Caco-2 (cell line): ENCODE measurements around the gene SLC17A2. TPM values are rescaled to one million over a fixed set of nuclear protein-coding genes. Genes with fewer than 3 reads are reported as not detected.

Experiments used
- BruUV-seq: library from RNA; stranded (reverse); fragments of 400-500 nt; replicated peaks from 2 replicates; lab custom pipeline; 2021; lab: Mats Ljungman, UMichigan
- CTCF ChIA-PET: fragments of 300-600 bp; sonication (Branson Sonifier 250); formaldehyde crosslinking; loops from one replicate; lab custom pipeline; 2022; ENCODE audit warnings: antibody characterized with exemption; lab: Charles Lee
- POLR2A ChIA-PET: fragments of 300-600 bp; sonication (Branson Sonifier 250); formaldehyde crosslinking; loops from one replicate; lab custom pipeline; 2022; ENCODE audit warnings: antibody characterized with exemption; lab: Charles Lee
- DNase-seq, 2 experiments: peaks; one replicate each; pipeline versions ENCODE4 v3.0.0 to v3.0.0-alpha.2; 2020 to 2022
- H3K27me3 ChIP-seq: replicated peaks from 2 replicates; pipeline ENCODE4 v1.6.0; 2011; ENCODE audit warnings: low read length; ENCODE audit not compliant: control insufficient read depth, insufficient read depth
- H3K36me3 ChIP-seq: 2 replicates; pipeline ENCODE4 v1.5.1; 2011; ENCODE audit warnings: low read length; ENCODE audit not compliant: control insufficient read depth, insufficient read depth
- H3K4me1 ChIP-seq: fragments of 250-450 bp; sonication (Bioruptor Pico); 2 replicates; pipeline ENCODE4 v1.5.1; 2020; ENCODE audit warnings: mild to moderate bottlenecking
- H3K4me3 ChIP-seq: 2 replicates; pipeline ENCODE4 v1.5.1; 2011; ENCODE audit warnings: low read depth, mild to moderate bottlenecking, control low read depth, low read length
- H3K9me3 ChIP-seq: fragments of 250-450 bp; sonication (Bioruptor Pico); 2 replicates; pipeline ENCODE4 v1.5.1; 2020; ENCODE audit warnings: mild to moderate bottlenecking, moderate library complexity
- H3K27ac Mint-ChIP-seq: one replicate; pipeline ENCODE4 v1.8.0; 2022; ENCODE audit warnings: mixed read lengths; ENCODE audit not compliant: unreplicated experiment
- H3K27me3 Mint-ChIP-seq: one replicate; pipeline ENCODE4 v1.8.0; 2022; ENCODE audit warnings: mixed read lengths; ENCODE audit not compliant: insufficient read depth, unreplicated experiment
- H3K36me3 Mint-ChIP-seq: one replicate; pipeline ENCODE4 v1.8.0; 2022; ENCODE audit warnings: mild to moderate bottlenecking, mixed read lengths; ENCODE audit not compliant: insufficient read depth, unreplicated experiment
- H3K4me1 Mint-ChIP-seq: one replicate; pipeline ENCODE4 v1.8.0; 2022; ENCODE audit warnings: low read depth, mixed read lengths; ENCODE audit not compliant: unreplicated experiment
- H3K4me3 Mint-ChIP-seq: one replicate; pipeline ENCODE4 v1.8.0; 2022; ENCODE audit warnings: mild to moderate bottlenecking, moderate library complexity, mixed read lengths; ENCODE audit not compliant: unreplicated experiment
- H3K9me3 Mint-ChIP-seq: one replicate; pipeline ENCODE4 v1.8.0; 2022; ENCODE audit warnings: mixed read lengths; ENCODE audit not compliant: unreplicated experiment
- intact Hi-C: fragments of 100-400 bp; cut with micrococcal nuclease; formaldehyde crosslinking; loops from one replicate; pipeline ENCODE4 v1.10.0; 2022; ENCODE audit not compliant: unreplicated experiment
- total RNA-seq: library from RNA; stranded (reverse); gene quantifications from 2 replicates; pipeline ENCODE4 v1.2.3, GENCODE V29; 2022
- TF ChIP-seq, protein P1 (sequence below), 2 experiments: fragments of 200-600 bp in 1 of 2; IDR thresholded peaks; 1 replicate in 1 of 2; 2 replicates in 1 of 2; pipeline versions ENCODE4 v1.5.1 to v1.8.0; 2011 to 2022; ENCODE audit warnings: antibody characterized with exemption in 1 of 2, control low read depth in 1 of 2, inconsistent platforms in 1 of 2, low read depth in 1 of 2, low read length in 1 of 2, mild to moderate bottlenecking in 1 of 2, moderate library complexity in 1 of 2; ENCODE audit not compliant: insufficient read depth in 1 of 2, severe bottlenecking in 1 of 2, unreplicated experiment in 1 of 2

Gene SLC17A2
- total RNA-seq, 1 experiment from 2014 or later: not detected

DNA sequence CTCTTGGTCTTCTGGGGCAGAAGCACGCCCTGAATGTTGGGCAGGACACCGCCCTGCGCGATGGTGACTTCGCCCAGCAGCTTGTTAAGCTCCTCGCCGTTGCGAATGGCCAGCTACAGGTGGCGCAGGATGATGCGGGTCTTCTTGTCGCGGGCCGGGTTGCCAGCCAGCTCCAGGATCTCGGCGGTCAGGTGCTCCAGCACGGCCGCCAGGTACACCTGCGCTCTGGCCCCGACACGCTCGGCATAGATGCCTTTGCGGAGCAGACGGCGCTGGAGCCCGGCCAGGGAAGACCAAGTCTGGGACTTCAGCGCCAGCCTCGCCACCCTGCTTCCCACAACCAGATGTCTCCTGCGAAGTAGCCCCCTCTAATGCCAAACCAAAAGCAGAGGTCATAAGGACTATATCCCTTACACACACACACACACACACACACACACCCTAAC lies 48.4 kb downstream of the SLC17A2 start:
- no peaks in the 10 kb centered on the region for H3K9me3 ChIP-seq
- H3K4me1 Mint-ChIP-seq: no peaks in the 10 kb centered on the region
- BruUV-seq: no TSS peak
- H3K27me3 ChIP-seq: no peaks in the 10 kb centered on the region
- intact Hi-C loops: no loop called here
- no peaks in the 10 kb centered on the region for H3K36me3 ChIP-seq
- no peaks in the 10 kb centered on the region for H3K4me1 ChIP-seq
- ChIA-PET CTCF (no interaction called here), POLR2A (no interaction called here)
- TF ChIP-seq, protein P1, sequence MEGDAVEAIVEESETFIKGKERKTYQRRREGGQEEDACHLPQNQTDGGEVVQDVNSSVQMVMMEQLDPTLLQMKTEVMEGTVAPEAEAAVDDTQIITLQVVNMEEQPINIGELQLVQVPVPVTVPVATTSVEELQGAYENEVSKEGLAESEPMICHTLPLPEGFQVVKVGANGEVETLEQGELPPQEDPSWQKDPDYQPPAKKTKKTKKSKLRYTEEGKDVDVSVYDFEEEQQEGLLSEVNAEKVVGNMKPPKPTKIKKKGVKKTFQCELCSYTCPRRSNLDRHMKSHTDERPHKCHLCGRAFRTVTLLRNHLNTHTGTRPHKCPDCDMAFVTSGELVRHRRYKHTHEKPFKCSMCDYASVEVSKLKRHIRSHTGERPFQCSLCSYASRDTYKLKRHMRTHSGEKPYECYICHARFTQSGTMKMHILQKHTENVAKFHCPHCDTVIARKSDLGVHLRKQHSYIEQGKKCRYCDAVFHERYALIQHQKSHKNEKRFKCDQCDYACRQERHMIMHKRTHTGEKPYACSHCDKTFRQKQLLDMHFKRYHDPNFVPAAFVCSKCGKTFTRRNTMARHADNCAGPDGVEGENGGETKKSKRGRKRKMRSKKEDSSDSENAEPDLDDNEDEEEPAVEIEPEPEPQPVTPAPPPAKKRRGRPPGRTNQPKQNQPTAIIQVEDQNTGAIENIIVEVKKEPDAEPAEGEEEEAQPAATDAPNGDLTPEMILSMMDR (IDR thresholded peaks at IDR 0.05; ENCODE audit: insufficient read depth in 1 of 2, low read depth in 1 of 2, low read length in 1 of 2, severe bottlenecking in 1 of 2, unreplicated experiment in 1 of 2): no peak
- H3K36me3 Mint-ChIP-seq: no peaks in the 10 kb centered on the region
- H3K27me3 Mint-ChIP-seq: peaks cover 2% of the 10 kb centered on the region
- no peaks in the 10 kb centered on the region for H3K9me3 Mint-ChIP-seq
- H3K4me3 Mint-ChIP-seq: no peak overlapping the region
- DNase-seq: no peak
- H3K4me3 ChIP-seq: no peak overlapping the region
- H3K27ac Mint-ChIP-seq: no peak overlapping the region

- H3K4me1 Mint-ChIP-seq: no peaks in the 10 kb centered on the region
- H3K36me3 ChIP-seq: no peaks in the 10 kb centered on the region
- intact Hi-C loops: no loop called here
- H3K36me3 Mint-ChIP-seq: no peaks in the 10 kb centered on the region
- no peaks in the 10 kb centered on the region for H3K4me1 ChIP-seq
- BruUV-seq: no TSS peak
- no peak overlapping the region for H3K4me3 Mint-ChIP-seq
- no peaks in the 10 kb centered on the region for H3K27me3 ChIP-seq
- H3K27me3 Mint-ChIP-seq: peaks cover 2% of the 10 kb centered on the region
- H3K27ac Mint-ChIP-seq: no peak overlapping the region
- TF ChIP-seq, protein P1 (IDR thresholded peaks at IDR 0.05; ENCODE audit: insufficient read depth in 1 of 2, low read depth in 1 of 2, low read length in 1 of 2, severe bottlenecking in 1 of 2, unreplicated experiment in 1 of 2): no peak
- no peak for DNase-seq
- H3K4me3 ChIP-seq: no peak overlapping the region
- ChIA-PET CTCF (interaction anchor here (0.6 kb wide), 1 partner anchor 92 kb away, joined by 3 read pairs; no protein-coding TSS in a partner anchor), POLR2A (interaction anchor here (0.7 kb wide), 1 partner anchor 152 kb away, joined by 3 read pairs; a partner anchor contains a TSS)
- H3K9me3 Mint-ChIP-seq: no peaks in the 10 kb centered on the region
- H3K9me3 ChIP-seq: no peaks in the 10 kb centered on the region
These were observed 49.9 kb downstream of the SLC17A2 start for GRCh38 chr6:25880601-25881000.

DNA sequence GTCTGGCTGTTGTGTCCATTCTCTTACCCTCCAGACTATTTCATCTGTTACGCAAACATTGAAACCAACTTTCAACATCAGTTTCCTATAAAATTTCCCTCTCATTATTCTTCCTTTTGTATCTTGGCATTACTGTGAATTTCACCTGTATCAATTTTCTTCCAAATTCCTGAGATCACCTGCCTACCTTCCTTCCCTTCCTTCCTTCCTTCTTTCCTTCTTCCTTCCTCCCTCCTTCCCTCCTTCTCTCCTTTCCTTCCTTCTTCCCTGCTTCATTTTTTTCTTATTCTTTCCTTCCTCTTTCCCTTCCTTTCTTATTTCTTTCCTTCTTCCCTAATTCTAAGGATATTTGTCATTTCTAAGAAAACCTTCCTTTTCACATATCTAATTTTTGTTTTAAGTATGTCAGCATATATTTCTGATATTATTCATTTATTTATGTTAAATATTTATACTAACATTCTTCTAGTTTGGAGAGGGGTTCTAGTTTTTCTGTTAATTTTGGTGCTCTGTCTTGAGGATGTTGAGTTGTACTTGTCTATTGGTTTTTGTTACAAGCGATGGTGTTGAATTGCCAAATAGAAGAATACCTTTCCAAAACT lies 51.7 kb downstream of the SLC17A2 start:
- H3K36me3 ChIP-seq: no peaks in the 10 kb centered on the region
- intact Hi-C loops: no loop called here
- H3K9me3 ChIP-seq: no peaks in the 10 kb centered on the region
- no TSS peak for BruUV-seq
- Mint-ChIP-seq H3K27ac (no peak overlapping the region), H3K4me3 (no peak overlapping the region), H3K36me3 (no peaks in the 10 kb centered on the region), H3K27me3 (peaks cover 2% of the 10 kb centered on the region), H3K4me1 (no peaks in the 10 kb centered on the region), H3K9me3 (no peaks in the 10 kb centered on the region)
- TF ChIP-seq, protein P1 (IDR thresholded peaks at IDR 0.05; ENCODE audit: insufficient read depth in 1 of 2, low read depth in 1 of 2, low read length in 1 of 2, severe bottlenecking in 1 of 2, unreplicated experiment in 1 of 2): no peak
- H3K27me3 ChIP-seq: no peaks in the 10 kb centered on the region
- no peak for DNase-seq
- H3K4me3 ChIP-seq: no peak overlapping the region
- POLR2A ChIA-PET: no interaction called here
- no peaks in the 10 kb centered on the region for H3K4me1 ChIP-seq
- CTCF ChIA-PET: no interaction called here
